Cardiac fibroblast (primary cell): ENCODE results near the gene TMEM91.

Experiments
- DNase-seq, 2 donors: peaks; one replicate each; pipeline versions ENCODE4 v3.0.0 to v3.0.0-alpha.2; 2010; ENCODE audit warnings: low read depth in 2 of 2
- H3K4me3 ChIP-seq, 2 donors: replicated peaks in 1 of 2; 1 replicate in 1 of 2; 2 replicates in 1 of 2; pipeline ENCODE4 v1.5.1; 2011; ENCODE audit warnings: low read depth in 2 of 2, low read length in 2 of 2, mild to moderate bottlenecking in 2 of 2, moderate library complexity in 1 of 2
- CTCF ChIP-seq: IDR thresholded peaks from one replicate; pipeline ENCODE4 v1.5.1; 2011; ENCODE audit warnings: low read depth, mild to moderate bottlenecking, low read length, inconsistent platforms

Gene TMEM91

GRCh38 chr19:41357746-41358145, 18.6 kb upstream of the TMEM91 start:
- no peak for TF ChIP-seq CTCF
- no peak overlapping the region for H3K4me3 ChIP-seq
- DNase-seq, result no peak

- no peak overlapping the region for H3K4me3 ChIP-seq
- no peak for DNase-seq
- no peak for TF ChIP-seq CTCF
Measured at GRCh38 chr19:41359741-41360140, 16.6 kb upstream of the TMEM91 start.

GRCh38 chr19:41362143-41362847, 14.0 kb upstream of the TMEM91 start:
- H3K4me3 ChIP-seq, result no peak overlapping the region
- no peak for TF ChIP-seq CTCF
- no peak for DNase-seq

GRCh38 chr19:41363371-41363752, 13.0 kb upstream of the TMEM91 start:
- no peak for TF ChIP-seq CTCF
- H3K4me3 ChIP-seq, result peak overlapping the region; percentile 75 to 91
- DNase-seq, result no peak

GRCh38 chr19:41363753-41364523, 12.4 kb upstream of the TMEM91 start, which contains the start of gene B9D2:
Gene B9D2, minus strand, starts transcription at chr19:41364149. Its CDS starts 630 bp downstream, at chr19:41363519.
- peak; percentile 99 for DNase-seq
- peak within 1 kb of the TSS; percentile 75 to 91 for H3K4me3 ChIP-seq
- no peak for TF ChIP-seq CTCF

GRCh38 chr19:41364524-41365391, 11.6 kb upstream of the TMEM91 start:
- TF ChIP-seq CTCF, result no peak
- peak overlapping the region; percentile 75 to 91 for H3K4me3 ChIP-seq
- no peak for DNase-seq
